ENCODE data around the gene CSK. TPM values are rescaled to one million over a fixed set of nuclear protein-coding genes. Genes with fewer than 3 reads are reported as not detected.
A peak's percentile ranks its signal among the peaks of the same experiment; 100 is the strongest.

Gene CSK
- polyA plus RNA-seq, 1 experiment: 25.3 TPM

- CTCF ChIA-PET: interaction anchor here (0.6 to 9.7 kb wide), 17 partner anchors 8 to 195 kb away, joined by 3 to 62 read pairs (median 5); partner anchors contain the start of gene CSK
- POLR2A ChIA-PET: no interaction called here
- Histone ChIP-seq H3K36me3 (ENCODE audit: control insufficient read depth, insufficient read depth, low read length) (peaks cover 26% of the 10 kb centered on the region), H3K4me3 (ENCODE audit: low read depth, low read length) (no peak overlapping the region), H3K27me3 (ENCODE audit: control insufficient read depth, insufficient read depth, low read length) (no peaks in the 10 kb centered on the region)
- no peak for TF ChIP-seq CTCF (IDR thresholded peaks at IDR 0.05; ENCODE audit: insufficient read depth, low read depth, low read length)
- no peak for DNase-seq (ENCODE audit: low read depth)
Observed at GRCh38 chr15:74798388-74799254, 16.7 kb downstream of the CSK start.

- no peak for DNase-seq (ENCODE audit: low read depth)
- H3K4me3 ChIP-seq (ENCODE audit: low read depth, low read length): no peak overlapping the region
- TF ChIP-seq CTCF (IDR thresholded peaks at IDR 0.05; ENCODE audit: insufficient read depth, low read depth, low read length): no peak
- ChIA-PET CTCF (interaction anchor here (0.6 to 3.7 kb wide), 24 partner anchors 9 to 428 kb away, joined by 3 to 31 read pairs (median 4); partner anchors contain the start of genes CSK and LMAN1L), POLR2A (no interaction called here)
- H3K36me3 ChIP-seq (ENCODE audit: control insufficient read depth, insufficient read depth, low read length): peaks cover 28% of the 10 kb centered on the region
- H3K27me3 ChIP-seq (ENCODE audit: control insufficient read depth, insufficient read depth, low read length): no peaks in the 10 kb centered on the region
Observed at GRCh38 chr15:74799255-74799855, 17.5 kb downstream of the CSK start.

- POLR2A ChIA-PET: no interaction called here
- TF ChIP-seq CTCF (IDR thresholded peaks at IDR 0.05; ENCODE audit: insufficient read depth, low read depth, low read length): peak; percentile 99
- H3K36me3 ChIP-seq (ENCODE audit: control insufficient read depth, insufficient read depth, low read length): peaks cover 30% of the 10 kb centered on the region
- H3K4me3 ChIP-seq (ENCODE audit: low read depth, low read length): no peak overlapping the region
- H3K27me3 ChIP-seq (ENCODE audit: control insufficient read depth, insufficient read depth, low read length): no peaks in the 10 kb centered on the region
- CTCF ChIA-PET: interaction anchor here (0.6 to 3.7 kb wide), 25 partner anchors 8 to 429 kb away, joined by 3 to 31 read pairs (median 5); partner anchors contain the start of genes CSK and LMAN1L
- DNase-seq (ENCODE audit: low read depth): no peak
Observed at GRCh38 chr15:74799856-74800558, 18.1 kb downstream of the CSK start.

GRCh38 chr15:74800559-74801094 lies 18.7 kb downstream of the CSK start:
- no peaks in the 10 kb centered on the region for H3K27me3 ChIP-seq (ENCODE audit: control insufficient read depth, insufficient read depth, low read length)
- no peak for DNase-seq (ENCODE audit: low read depth)
- CTCF ChIA-PET: interaction anchor here (0.7 to 3.7 kb wide), 11 partner anchors 9 to 429 kb away, joined by 3 to 31 read pairs (median 7); partner anchors contain the start of gene CSK
- no peak overlapping the region for H3K4me3 ChIP-seq (ENCODE audit: low read depth, low read length)
- POLR2A ChIA-PET: no interaction called here
- no peak for TF ChIP-seq CTCF (IDR thresholded peaks at IDR 0.05; ENCODE audit: insufficient read depth, low read depth, low read length)
- H3K36me3 ChIP-seq (ENCODE audit: control insufficient read depth, insufficient read depth, low read length): peaks cover 30% of the 10 kb centered on the region
